Stimulated activated CD8-positive, alpha-beta memory T cell treated with anti-CD3 and anti-CD28 coated beads, Interleukin-12 subunit alpha, Interleukin-12 subunit beta, amount 100 ng/mL, for 24 hours (primary cell): ENCODE data around the gene TOP3B.
"Not testable (repeated sequence)": the region's sequence is repeated elsewhere in the genome, so short reads cannot be mapped to it uniquely, and the experiment has no call there.

Source experiments
- DNase-seq: peaks from one replicate; pipeline ENCODE4 v3.0.0-alpha.2; 2020; ENCODE audit errors: extremely low read depth

Gene TOP3B

GRCh38 chr22:21945453-21946261, 36.9 kb downstream of the TOP3B start:
- no peak for DNase-seq

GRCh38 chr22:21944871-21945270, 37.7 kb downstream of the TOP3B start:
- DNase-seq, result no peak

GRCh38 chr22:21943571-21944448, 38.8 kb downstream of the TOP3B start:
- DNase-seq, result no peak

GRCh38 chr22:21942407-21943343, 39.9 kb downstream of the TOP3B start:
- no peak for DNase-seq

GRCh38 chr22:21941921-21942320, 40.7 kb downstream of the TOP3B start:
- DNase-seq, result no peak

GRCh38 chr22:21940521-21940920, 42.1 kb downstream of the TOP3B start:
- DNase-seq, result no peak

- not testable (repeated sequence) for DNase-seq
Measured at GRCh38 chr22:21939935-21940334, 42.7 kb downstream of the TOP3B start.

- DNase-seq, result no peak
Measured at GRCh38 chr22:21939461-21939913, 43.1 kb downstream of the TOP3B start.

GRCh38 chr22:21938906-21939305, 43.7 kb downstream of the TOP3B start:
- no peak for DNase-seq

- peak; percentile 76 for DNase-seq
Measured at GRCh38 chr22:21938071-21938822, 44.3 kb downstream of the TOP3B start.

GRCh38 chr22:21937821-21938070, 44.8 kb downstream of the TOP3B start:
- no peak for DNase-seq

- no peak for DNase-seq
Measured at GRCh38 chr22:21937041-21937820, 45.4 kb downstream of the TOP3B start.

- DNase-seq, result no peak
Measured at GRCh38 chr22:21936151-21936775, 46.3 kb downstream of the TOP3B start.

GRCh38 chr22:21933910-21934309, 48.7 kb downstream of the TOP3B start:
- no peak for DNase-seq

GRCh38 chr22:21933413-21933812, 49.2 kb downstream of the TOP3B start:
- no peak for DNase-seq

- no peak for DNase-seq
Measured at GRCh38 chr22:21932347-21932746, 50.2 kb downstream of the TOP3B start.

GRCh38 chr22:21931056-21931455, 51.5 kb downstream of the TOP3B start:
- no peak for DNase-seq

- no peak for DNase-seq
Measured at GRCh38 chr22:21929253-21929652, 53.3 kb downstream of the TOP3B start.

GRCh38 chr22:21928048-21928447, 54.5 kb downstream of the TOP3B start:
- DNase-seq, result no peak
